Esophagus muscularis mucosa (tissue), 4 donors: ENCODE data around the gene RAD9A. TPM values are rescaled to one million over a fixed set of nuclear protein-coding genes. Genes with fewer than 3 reads are reported as not detected.

Experiments
- DNase-seq: peaks from one replicate; pipeline ENCODE4 v3.0.0-alpha.2; 2017; ENCODE audit errors: extremely low spot score
- H3K27ac ChIP-seq, 4 donors: fragments of 200-600 bp; sonication (generic); replicated peaks in 1 of 4; 1 replicate in 3 of 4; 2 replicates in 1 of 4; pipeline ENCODE4 v1.5.1; 2016 to 2019; ENCODE audit warnings: mild to moderate bottlenecking in 1 of 4
- H3K27me3 ChIP-seq, 4 donors: fragments of 200-600 bp; sonication (generic); one replicate each; pipeline versions ENCODE4 v1.5.1 to v1.6.0; 2016 to 2019
- H3K36me3 ChIP-seq, 4 donors: fragments of 200-600 bp; sonication (generic); one replicate each; pipeline ENCODE4 v1.5.1; 2016 to 2019
- H3K4me1 ChIP-seq, 4 donors: fragments of 200-600 bp; sonication (generic); one replicate each; pipeline ENCODE4 v1.5.1; 2016 to 2019
- H3K4me3 ChIP-seq, 4 donors: fragments of 200-600 bp; sonication (generic); 1 replicate in 2 of 4; 2 replicates in 2 of 4; pipeline ENCODE4 v1.5.1; 2016 to 2019; ENCODE audit warnings: mild to moderate bottlenecking in 4 of 4, moderate library complexity in 1 of 4
- H3K9me3 ChIP-seq, 4 donors: fragments of 200-600 bp; sonication (generic); 1 replicate in 3 of 4; 2 replicates in 1 of 4; pipeline ENCODE4 v1.5.1; 2016 to 2019
- EP300 ChIP-seq: sonication (generic); formaldehyde crosslinking; IDR thresholded peaks from one replicate; pipeline ENCODE4 v1.6.1; 2017; ENCODE audit warnings: antibody characterized with exemption
- POLR2A ChIP-seq: fragments of 450-650 bp; IDR thresholded peaks from one replicate; pipeline ENCODE4 v1.6.1; 2017; ENCODE audit warnings: antibody characterized with exemption, moderate library complexity, mild to moderate bottlenecking, low read depth
- POLR2AphosphoS5 ChIP-seq, 2 donors: sonication (generic); formaldehyde crosslinking; IDR thresholded peaks; one replicate each; pipeline ENCODE4 v1.6.1; 2017; ENCODE audit warnings: antibody characterized with exemption in 2 of 2
- WGBS: methylation state at CpG from one replicate; pipeline ENCODE4 v1.1.5; 2018; 5-methylcytosine and 5-hydroxymethylcytosine counted together
- intact Hi-C: fragments of 100-400 bp; cut with DNase I; formaldehyde crosslinking; loops from one replicate; pipeline ENCODE4 v1.15.1; 2023
- small RNA-seq, 3 donors: library from RNA; depleted of rRNA; stranded (forward); fragments of <200 nt; gene quantifications; one replicate each; pipeline ENCODE3, GENCODE V24; 2016
- total RNA-seq, 4 donors: library from RNA; depleted of rRNA; stranded (reverse); fragments of >200 nt; gene quantifications; one replicate each; pipeline versions ENCODE4 v1.1.0 to v1.2.1, GENCODE V29; 2016
- TF ChIP-seq, protein P1 (sequence below), 3 experiments: fragments of 200-600 bp in 2 of 3; fragments of 450-650 bp in 1 of 3; sonication (generic) in 2 of 3; IDR thresholded peaks; one replicate each; pipeline ENCODE4 v1.5.1; 2017 to 2019; ENCODE audit warnings: antibody characterized with exemption in 3 of 3, mild to moderate bottlenecking in 2 of 3, moderate library complexity in 1 of 3

Gene RAD9A
- total RNA-seq, 4 donors from 2014 or later, result 10.7 to 16.7 (median 12.7) TPM

DNA sequence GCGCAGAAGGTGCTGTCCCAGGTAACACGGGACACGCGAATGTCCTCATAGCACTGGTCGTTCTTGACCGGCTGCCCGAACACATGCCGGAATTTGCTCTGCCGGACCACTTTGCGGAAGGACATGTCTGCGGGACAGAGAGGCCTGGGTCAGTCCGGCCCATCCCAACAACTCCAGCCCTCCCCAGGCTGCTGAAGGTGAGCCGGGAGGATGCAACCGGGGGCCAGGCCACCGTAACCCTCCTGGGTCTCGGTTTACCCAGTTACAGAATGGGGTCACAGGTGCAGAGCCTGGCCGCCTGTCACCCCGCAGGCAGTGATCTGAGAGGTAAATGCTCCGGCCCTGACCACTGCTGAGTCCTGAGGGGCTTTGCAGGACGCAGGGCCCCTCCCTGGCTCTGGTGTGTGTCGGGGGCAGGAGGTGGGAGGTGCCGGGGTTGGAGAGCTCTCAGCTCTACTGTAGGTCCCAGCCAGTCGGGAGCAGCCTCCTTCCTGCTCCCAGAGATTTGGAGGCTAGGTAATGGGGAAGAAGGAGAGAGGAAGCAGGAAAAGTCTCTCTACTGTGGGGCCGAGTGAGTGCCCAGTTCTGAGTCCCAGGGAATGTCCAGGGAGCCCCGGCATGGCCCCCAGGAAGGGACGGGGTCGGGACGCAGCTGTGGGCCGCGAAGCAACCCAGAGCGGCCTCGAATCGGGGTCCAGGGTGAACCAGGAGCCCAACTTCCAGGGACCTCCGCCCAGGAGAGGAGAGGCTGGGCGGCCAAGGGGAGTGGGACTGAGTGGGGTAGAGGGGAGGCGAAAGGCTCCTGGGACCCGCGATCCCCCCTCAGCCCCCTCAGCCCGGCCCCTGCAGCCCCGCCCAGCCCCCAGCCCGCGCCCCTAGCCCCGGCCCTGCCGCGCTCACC is 51.0 kb downstream of the RAD9A start:
- Histone ChIP-seq H3K9me3 (no peaks in the 10 kb centered on the region), H3K4me3 (peak overlapping the region; percentile 67 to 98 (median 81)), H3K36me3 (peaks cover 0 to 42% (median 37%) of the 10 kb centered on the region in 4 donors), H3K4me1 (peaks cover 24 to 55% (median 52%) of the 10 kb centered on the region in 4 donors), H3K27ac (peak overlapping the region; percentile 90 to 98 (median 96)), H3K27me3 (no peaks in the 10 kb centered on the region)
- intact Hi-C loops, result no loop called here
- WGBS, result 80% methylated on average over 2 of the region's 45 CpGs
- no peak for DNase-seq
- no peak for TF ChIP-seq EP300
- no peak for TF ChIP-seq POLR2AphosphoS5 (IDR thresholded peaks at IDR 0.05)
- TF ChIP-seq, protein P1, sequence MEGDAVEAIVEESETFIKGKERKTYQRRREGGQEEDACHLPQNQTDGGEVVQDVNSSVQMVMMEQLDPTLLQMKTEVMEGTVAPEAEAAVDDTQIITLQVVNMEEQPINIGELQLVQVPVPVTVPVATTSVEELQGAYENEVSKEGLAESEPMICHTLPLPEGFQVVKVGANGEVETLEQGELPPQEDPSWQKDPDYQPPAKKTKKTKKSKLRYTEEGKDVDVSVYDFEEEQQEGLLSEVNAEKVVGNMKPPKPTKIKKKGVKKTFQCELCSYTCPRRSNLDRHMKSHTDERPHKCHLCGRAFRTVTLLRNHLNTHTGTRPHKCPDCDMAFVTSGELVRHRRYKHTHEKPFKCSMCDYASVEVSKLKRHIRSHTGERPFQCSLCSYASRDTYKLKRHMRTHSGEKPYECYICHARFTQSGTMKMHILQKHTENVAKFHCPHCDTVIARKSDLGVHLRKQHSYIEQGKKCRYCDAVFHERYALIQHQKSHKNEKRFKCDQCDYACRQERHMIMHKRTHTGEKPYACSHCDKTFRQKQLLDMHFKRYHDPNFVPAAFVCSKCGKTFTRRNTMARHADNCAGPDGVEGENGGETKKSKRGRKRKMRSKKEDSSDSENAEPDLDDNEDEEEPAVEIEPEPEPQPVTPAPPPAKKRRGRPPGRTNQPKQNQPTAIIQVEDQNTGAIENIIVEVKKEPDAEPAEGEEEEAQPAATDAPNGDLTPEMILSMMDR (IDR thresholded peaks at IDR 0.05), result no peak
- no peak for TF ChIP-seq POLR2A

DNA sequence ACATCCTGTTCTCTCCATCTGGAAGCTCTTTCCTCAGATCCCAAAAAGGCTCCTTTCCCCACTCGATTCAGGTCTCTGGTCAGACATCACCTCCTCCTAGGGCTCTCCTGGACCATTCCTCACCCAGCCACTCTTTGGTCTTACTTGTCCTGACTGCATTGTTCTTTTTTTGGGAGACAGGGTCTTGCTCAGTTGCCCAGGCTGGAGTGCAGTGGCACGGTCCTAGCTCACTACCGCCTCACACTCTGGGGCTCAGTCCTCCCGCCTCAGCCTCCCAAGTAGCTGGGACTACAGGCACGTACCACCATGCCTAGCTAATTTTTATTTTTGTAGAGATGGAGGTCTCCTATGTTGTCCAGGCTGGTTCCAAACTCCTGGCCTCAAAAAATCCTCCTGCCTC is 53.7 kb downstream of the RAD9A start:
- intact Hi-C loops, result no loop called here
- DNase-seq, result no peak
- TF ChIP-seq EP300 (no peak), POLR2AphosphoS5 (IDR thresholded peaks at IDR 0.05) (no peak), POLR2A (no peak)
- TF ChIP-seq, protein P1 (IDR thresholded peaks at IDR 0.05), result no peak
- H3K9me3 ChIP-seq, result no peaks in the 10 kb centered on the region
- 97% methylated on average over 5 of the region's 5 CpGs for whole genome bisulfite sequencing
- peaks cover 0 to 18% (median 14%) of the 10 kb centered on the region in 4 donors for H3K36me3 ChIP-seq
- H3K27ac ChIP-seq, result no peak overlapping the region
- no peak overlapping the region for H3K4me3 ChIP-seq
- H3K27me3 ChIP-seq, result no peaks in the 10 kb centered on the region
- H3K4me1 ChIP-seq, result peaks cover 12 to 39% (median 37%) of the 10 kb centered on the region in 4 donors

Small RNAs within 50 kb of the gene (small RNA-seq; reads per million reads assigned to genes)
- gene RN7SKP239, result 0 reads per million in 3 donors
- 0 reads per million in 3 donors for gene RNU6-1238P

Other genes with a start within 250 kb of the RAD9A start
- 10 to 100 TPM; 46.9 to 68.8 (median 59.5) TPM for gene GRK2, start 125.5 kb upstream of the RAD9A start, total RNA-seq
- 10 to 100 TPM; 27.7 to 53.0 (median 39.5) TPM for gene ANKRD13D, start 102.7 kb upstream of the RAD9A start, total RNA-seq
- gene SSH3, start 88.5 kb upstream of the RAD9A start, total RNA-seq, result 10 to 100 TPM; 28.2 to 51.5 (median 44.0) TPM
- gene POLD4, start 38.4 kb upstream of the RAD9A start, total RNA-seq, result 100 to 1,000 TPM in 1 of 4 donors, 10 to 100 TPM in 3; 77.2 to 106 (median 83.1) TPM
- gene CLCF1, start 18.4 kb upstream of the RAD9A start, total RNA-seq, result 10 to 100 TPM in 3 of 4 donors, 1 to 10 TPM in 1; 8.3 to 28.3 (median 11.8) TPM
- 10 to 100 TPM; 56.9 to 87.3 (median 78.7) TPM for gene PPP1CA, start 9.9 kb downstream of the RAD9A start, total RNA-seq
- 1 to 10 TPM in 3 of 4 donors, under 1 TPM in 1; 0.57 to 2.8 (median 1.2) TPM for gene TBC1D10C, start 12.1 kb downstream of the RAD9A start, total RNA-seq
- 1 to 10 TPM in 2 of 4 donors, under 1 TPM in 2; 0.83 to 1.9 (median 1.2) TPM for gene CARNS1, start 23.7 kb downstream of the RAD9A start, total RNA-seq
- gene RPS6KB2, start 36.5 kb downstream of the RAD9A start, total RNA-seq, result 10 to 100 TPM; 34.0 to 51.0 (median 48.0) TPM
- gene PTPRCAP, start 45.7 kb downstream of the RAD9A start, total RNA-seq, result 1 to 10 TPM; 2.4 to 8.9 (median 3.6) TPM
- gene CORO1B, start 51.5 kb downstream of the RAD9A start, total RNA-seq, result 10 to 100 TPM; 48.6 to 87.1 (median 70.7) TPM
- gene GPR152, start 60.7 kb downstream of the RAD9A start, total RNA-seq, result not detected
- gene CABP4, start 63.4 kb downstream of the RAD9A start, total RNA-seq, result 1 to 10 TPM in 2 of 4 donors, under 1 TPM in 2; 0.50 to 2.9 (median 1.5) TPM
- 10 to 100 TPM; 36.1 to 48.7 (median 46.2) TPM for gene TMEM134, start 77.3 kb downstream of the RAD9A start, total RNA-seq
- gene AIP, start 91.0 kb downstream of the RAD9A start, total RNA-seq, result 100 to 1,000 TPM in 3 of 4 donors, 10 to 100 TPM in 1; 68.1 to 121 (median 108) TPM
- 10 to 100 TPM; 11.6 to 23.6 (median 15.3) TPM for gene PITPNM1, start 113.4 kb downstream of the RAD9A start, total RNA-seq
- 100 to 1,000 TPM in 1 of 4 donors, 10 to 100 TPM in 3; 61.0 to 111 (median 67.8) TPM for gene CDK2AP2, start 116.2 kb downstream of the RAD9A start, total RNA-seq
- not detected for gene CABP2, start 131.5 kb downstream of the RAD9A start, total RNA-seq
- gene GSTP1, start 191.8 kb downstream of the RAD9A start, total RNA-seq, result 100 to 1,000 TPM; 469 to 810 (median 596) TPM
- 100 to 1,000 TPM; 196 to 252 (median 212) TPM for gene NDUFV1, start 214.9 kb downstream of the RAD9A start, total RNA-seq
- gene NUDT8, start 238.0 kb downstream of the RAD9A start, total RNA-seq, result 1 to 10 TPM; 1.9 to 4.8 (median 3.5) TPM
- not detected for gene TBX10, start 247.8 kb downstream of the RAD9A start, total RNA-seq